Glomerular visceral epithelial cell (primary cell): Measurements from ENCODE around the gene ME1.

Experiments used
- DNase-seq: peaks from one replicate; pipeline ENCODE4 v3.0.0-alpha.2; 2016; ENCODE audit errors: extremely low spot score

The ME1 gene

DNA sequence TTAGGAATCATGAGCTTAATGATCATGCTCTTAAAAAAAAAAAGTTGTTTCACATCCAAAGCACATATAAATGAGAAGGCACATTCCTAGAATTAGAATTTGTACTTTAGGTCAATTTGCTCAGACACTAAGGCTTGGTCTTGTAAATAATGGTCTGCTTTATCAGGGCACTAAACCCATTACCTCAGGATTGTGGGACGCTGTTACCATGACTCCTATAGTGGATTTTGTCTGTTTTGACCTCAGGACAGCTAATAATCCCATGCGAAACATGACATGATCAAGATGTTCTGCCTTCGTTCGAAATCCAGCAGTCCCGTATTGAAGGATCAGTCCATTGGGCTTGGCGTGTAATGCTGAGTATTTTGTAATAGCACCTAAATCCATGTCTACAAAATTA, 240.2 kb downstream of the ME1 start:
- no peak for DNase-seq

DNA sequence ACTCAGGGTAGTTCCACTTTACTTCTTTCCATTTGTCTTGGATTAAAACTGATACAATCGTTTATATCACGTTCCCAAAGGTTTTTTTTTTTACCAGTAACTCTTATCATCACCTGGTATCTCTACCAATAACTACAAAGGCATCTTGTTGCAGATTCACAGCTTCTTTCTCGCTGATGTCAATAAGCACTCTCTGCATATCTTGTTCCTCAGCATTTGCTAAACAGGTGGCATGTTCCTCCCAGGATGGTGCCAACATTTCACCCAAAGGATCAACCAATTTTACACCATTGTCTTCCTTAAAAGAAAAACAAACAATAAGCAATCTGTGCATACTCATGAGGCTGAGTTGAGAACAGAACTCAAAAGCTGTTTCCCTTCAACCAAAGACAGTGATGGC, 242.3 kb downstream of the ME1 start:
- no peak for DNase-seq

DNA sequence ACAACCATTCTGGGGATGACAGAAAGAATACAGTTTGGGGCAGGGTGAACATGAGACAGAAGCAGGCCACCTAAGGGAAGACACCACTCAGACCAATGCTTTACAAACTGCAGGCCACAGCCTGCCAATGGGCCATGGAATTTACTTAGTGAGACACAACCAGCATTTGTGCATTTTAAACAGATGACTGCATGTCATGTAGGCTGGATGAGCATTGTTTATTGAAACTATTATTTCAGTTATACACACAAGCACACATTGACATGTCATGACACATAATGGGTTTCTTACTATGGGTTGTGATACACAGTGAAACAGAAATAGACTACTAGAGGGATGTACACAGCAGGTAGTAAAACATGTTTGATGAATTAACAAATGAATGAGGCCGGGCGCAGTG, 245.8 kb downstream of the ME1 start:
- DNase-seq: no peak

DNA sequence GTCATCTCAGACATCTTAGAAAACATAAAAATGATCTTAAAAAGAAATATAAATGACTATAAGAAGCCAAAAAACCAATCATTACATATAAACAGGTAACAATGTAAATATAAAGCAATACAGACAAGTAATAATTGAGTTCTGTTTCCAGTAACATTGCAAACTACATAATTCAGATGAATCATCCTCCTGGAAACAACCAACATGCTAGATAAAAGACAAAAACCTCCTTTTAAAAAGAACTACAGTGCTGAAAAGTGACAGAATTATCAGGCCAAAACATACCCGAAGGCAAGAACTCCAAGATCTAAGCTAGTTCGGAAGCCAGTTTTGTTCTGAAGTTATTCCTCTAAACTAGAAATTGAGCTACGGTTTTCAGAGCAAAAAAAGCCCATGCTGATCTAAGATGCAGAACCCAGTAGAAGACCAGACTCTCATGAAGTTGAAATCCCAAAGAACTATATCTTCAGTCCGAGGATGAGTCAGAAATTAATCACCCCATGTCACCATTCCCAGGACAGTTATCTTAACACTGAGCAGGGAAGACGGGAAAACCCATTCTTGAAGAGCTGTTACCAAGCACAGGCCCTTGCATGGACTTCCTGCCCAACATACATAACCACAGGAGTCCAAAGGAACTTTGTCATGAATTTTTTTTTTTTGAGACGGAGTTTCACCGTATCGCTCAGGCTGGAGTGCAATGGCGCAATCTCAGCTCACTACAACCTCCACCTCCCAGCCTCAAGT, 247.6 kb downstream of the ME1 start:
- peak; percentile 94 for DNase-seq

DNA sequence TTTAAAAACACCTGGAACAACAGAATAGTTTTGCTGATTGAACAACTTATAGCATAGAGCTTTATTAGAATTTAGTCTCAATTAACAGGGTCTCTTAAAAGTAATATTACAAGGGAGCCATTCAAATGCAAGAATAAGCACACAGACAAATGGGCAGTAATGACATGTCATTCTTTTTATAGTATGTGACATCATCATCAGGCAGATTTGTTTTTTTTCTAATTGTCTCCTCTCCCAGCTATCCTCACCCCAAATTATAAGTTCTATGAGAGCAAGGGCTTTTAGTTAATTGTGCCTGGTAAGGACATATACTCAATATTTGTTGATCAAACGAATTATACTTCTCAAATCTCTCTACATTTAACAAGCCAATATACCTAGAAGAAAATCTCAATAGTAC, 248.7 kb downstream of the ME1 start:
- no peak for DNase-seq

DNA sequence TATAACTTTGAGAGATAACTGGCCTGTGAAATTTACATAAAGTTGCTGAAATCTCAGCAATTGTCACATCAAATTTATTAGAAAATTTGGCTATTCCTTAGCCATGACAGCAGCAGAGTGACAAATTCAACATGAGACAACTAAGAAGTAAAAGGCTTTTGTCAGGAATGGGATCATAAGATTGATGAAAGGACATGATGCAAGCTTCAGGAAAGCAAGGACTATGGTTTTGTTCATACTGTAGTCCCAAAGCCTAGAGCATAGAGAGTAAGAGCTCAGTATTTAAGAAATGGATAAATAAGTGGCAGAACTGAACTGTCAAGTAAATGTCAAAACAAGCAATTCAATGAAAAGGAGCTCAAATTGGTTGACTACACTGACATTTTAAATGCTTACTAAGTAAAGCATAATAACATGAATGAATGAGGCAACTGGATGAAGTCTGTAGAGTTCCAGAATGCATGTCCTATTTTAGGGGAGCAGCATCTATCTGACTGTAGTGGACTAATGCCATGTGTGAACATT, 250.4 kb downstream of the ME1 start:
- no peak for DNase-seq

DNA sequence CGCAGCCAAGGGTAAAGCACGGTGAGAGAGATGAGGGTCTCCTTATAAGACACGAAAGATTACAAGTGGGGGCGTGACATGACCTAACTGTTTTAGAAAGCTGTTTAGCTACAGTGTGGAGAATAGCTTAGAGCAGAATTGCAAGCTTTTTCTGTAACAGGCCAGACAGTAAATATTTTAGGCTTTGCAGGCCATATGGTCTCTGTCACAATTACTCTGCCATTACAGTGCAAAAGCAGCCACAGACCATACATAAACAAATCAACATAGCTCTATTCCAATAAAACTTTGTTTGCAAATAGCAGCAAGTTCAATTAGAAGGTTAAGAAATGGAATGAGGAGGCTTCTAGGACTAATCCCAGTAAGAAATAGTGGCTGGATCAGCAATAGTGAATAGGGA, 254.6 kb downstream of the ME1 start:
- no peak for DNase-seq

DNA sequence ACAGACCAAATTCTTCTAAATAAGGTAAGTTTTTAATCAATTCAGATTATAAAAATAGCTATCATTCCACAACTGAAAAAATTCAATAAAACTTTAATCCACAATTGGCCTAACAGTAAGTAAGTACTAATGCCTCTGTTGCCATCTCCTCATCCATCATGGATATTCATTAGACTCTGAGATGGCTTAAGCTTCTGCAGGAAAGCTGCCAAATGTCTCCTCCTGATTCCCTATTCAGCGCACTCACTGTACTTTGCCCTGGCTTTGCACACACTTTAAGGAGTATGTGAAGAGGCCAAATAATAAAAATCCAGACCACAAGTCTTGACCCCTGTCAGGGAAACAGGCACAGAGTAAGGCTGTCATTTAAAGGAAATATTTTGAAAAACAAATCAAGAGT, 261.3 kb downstream of the ME1 start:
- no peak for DNase-seq

DNA sequence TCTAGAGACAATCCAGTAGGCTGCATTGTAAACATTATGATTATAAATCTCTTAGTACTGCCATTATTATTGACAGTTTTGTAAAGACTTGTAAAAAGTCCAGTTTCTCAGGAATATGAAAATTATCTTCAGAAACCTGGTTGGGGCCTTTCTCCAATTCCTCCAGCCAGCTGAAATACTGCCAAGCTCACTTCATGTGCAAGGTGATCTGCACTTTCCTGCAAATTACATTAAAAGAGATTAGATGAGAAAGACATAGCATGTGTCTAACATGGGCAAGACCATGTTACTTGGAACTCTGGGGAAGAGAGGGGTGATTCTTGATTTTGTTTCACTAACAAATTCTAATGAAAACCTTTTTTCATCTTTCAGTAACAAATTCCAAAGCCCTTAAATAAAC, 261.7 kb downstream of the ME1 start:
- no peak for DNase-seq

DNA sequence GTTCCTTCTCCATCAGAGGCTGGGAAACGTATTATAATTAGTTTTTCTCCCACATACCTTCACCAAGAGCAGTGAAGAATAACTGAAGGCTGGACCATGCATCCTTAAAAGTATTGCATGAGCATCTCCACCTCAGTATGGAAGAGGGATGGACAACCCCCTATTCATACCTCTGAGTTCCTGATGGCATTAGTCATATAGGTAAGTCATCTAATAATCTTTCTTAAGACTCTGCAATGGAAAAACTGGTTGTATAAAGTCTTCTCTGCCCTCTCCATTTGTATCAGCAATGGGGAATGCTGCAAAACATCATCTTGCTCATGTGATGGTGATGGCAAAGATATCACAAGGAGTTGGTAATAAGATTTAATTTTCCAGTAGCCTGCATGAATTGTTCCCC, 262.3 kb downstream of the ME1 start:
- no peak for DNase-seq

DNA sequence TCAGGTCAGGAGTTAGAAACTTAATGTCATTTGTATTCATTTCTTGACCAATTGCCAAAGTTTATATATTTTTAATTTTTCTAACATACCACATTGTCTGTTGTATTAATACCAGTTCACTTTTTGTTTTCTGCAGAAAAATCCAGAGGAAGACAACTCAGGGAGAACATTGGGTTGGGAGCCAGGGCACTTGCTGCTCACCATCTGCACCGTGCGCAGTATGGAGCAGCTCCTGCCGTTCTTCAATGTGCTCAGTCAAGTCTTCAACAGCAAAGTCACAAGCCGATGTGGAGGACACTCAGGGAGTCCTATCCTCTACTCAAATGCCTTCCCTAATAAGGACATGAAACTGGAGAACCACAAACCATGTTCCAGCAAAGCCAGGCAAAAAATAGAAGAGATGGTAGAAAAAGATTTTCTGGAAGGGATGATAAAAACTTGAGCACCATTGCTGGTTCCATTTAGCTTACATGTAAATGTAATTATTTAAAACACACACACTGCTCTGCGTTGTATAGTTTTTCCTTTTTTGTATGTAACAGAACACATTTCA, 263.0 kb downstream of the ME1 start:
- DNase-seq: no peak
